GM21423 (cell line): ENCODE data around the gene KCTD4.
A peak's percentile ranks its signal among the peaks of the same experiment; 100 is the strongest.
"Not testable (repeated sequence)": the region's sequence is repeated elsewhere in the genome, so short reads cannot be mapped to it uniquely, and the experiment has no call there.

Source experiments
- ATAC-seq: cut with Tn5 transposase; IDR thresholded peaks from one replicate; pipeline ENCODE4 v1.9.1; 2021; ENCODE audit warnings: mild to moderate bottlenecking, moderate library complexity; ENCODE audit not compliant: unreplicated experiment

The KCTD4 gene

GRCh38 chr13:45216193-45216592 is 15.3 kb upstream of the KCTD4 start:
- ATAC-seq = no peak

GRCh38 chr13:45215392-45216077 is 14.7 kb upstream of the KCTD4 start:
- ATAC-seq = no peak

GRCh38 chr13:45209229-45209628 is 8.4 kb upstream of the KCTD4 start:
- no peak for ATAC-seq

- ATAC-seq = no peak
Observed at GRCh38 chr13:45208132-45208531, 7.3 kb upstream of the KCTD4 start.

GRCh38 chr13:45207319-45207718 is 6.5 kb upstream of the KCTD4 start:
- ATAC-seq = no peak

GRCh38 chr13:45206340-45206739 is 5.5 kb upstream of the KCTD4 start:
- peak; percentile 54 for ATAC-seq

GRCh38 chr13:45205124-45205523 is 4.3 kb upstream of the KCTD4 start:
- no peak for ATAC-seq

- no peak for ATAC-seq
Observed at GRCh38 chr13:45199711-45200110, 1.1 kb downstream of the KCTD4 start.

GRCh38 chr13:45198924-45199323 is 1.9 kb downstream of the KCTD4 start:
- ATAC-seq = no peak

GRCh38 chr13:45198041-45198440 is 2.8 kb downstream of the KCTD4 start:
- no peak for ATAC-seq

- ATAC-seq = peak; percentile 63
Observed at GRCh38 chr13:45196622-45197021, 4.2 kb downstream of the KCTD4 start.

GRCh38 chr13:45196096-45196495 is 4.7 kb downstream of the KCTD4 start:
- no peak for ATAC-seq

- ATAC-seq = no peak
Observed at GRCh38 chr13:45195421-45195820, 5.4 kb downstream of the KCTD4 start.

- no peak for ATAC-seq
Observed at GRCh38 chr13:45194081-45194939, 6.5 kb downstream of the KCTD4 start.

GRCh38 chr13:45191874-45192273 is 9.0 kb downstream of the KCTD4 start:
- ATAC-seq = no peak

GRCh38 chr13:45189511-45189910 is 11.3 kb downstream of the KCTD4 start:
- not testable (repeated sequence) for ATAC-seq

- not testable (repeated sequence) for ATAC-seq
Observed at GRCh38 chr13:45189077-45189476, 11.8 kb downstream of the KCTD4 start.

- ATAC-seq = no peak
Observed at GRCh38 chr13:45185286-45185685, 15.6 kb downstream of the KCTD4 start.

GRCh38 chr13:45184693-45185092 is 16.2 kb downstream of the KCTD4 start:
- ATAC-seq = no peak

GRCh38 chr13:45180713-45181601 is 19.9 kb downstream of the KCTD4 start:
- ATAC-seq = no peak

- ATAC-seq = no peak
Observed at GRCh38 chr13:45180303-45180702, 20.5 kb downstream of the KCTD4 start.
